Kidney capillary endothelial cell (primary cell): ENCODE results near the gene ADCY5.

ENCODE experiments used
- DNase-seq: peaks from one replicate; pipeline ENCODE4 v3.0.0-alpha.2; 2018; ENCODE audit warnings: low spot score

The ADCY5 gene

DNA sequence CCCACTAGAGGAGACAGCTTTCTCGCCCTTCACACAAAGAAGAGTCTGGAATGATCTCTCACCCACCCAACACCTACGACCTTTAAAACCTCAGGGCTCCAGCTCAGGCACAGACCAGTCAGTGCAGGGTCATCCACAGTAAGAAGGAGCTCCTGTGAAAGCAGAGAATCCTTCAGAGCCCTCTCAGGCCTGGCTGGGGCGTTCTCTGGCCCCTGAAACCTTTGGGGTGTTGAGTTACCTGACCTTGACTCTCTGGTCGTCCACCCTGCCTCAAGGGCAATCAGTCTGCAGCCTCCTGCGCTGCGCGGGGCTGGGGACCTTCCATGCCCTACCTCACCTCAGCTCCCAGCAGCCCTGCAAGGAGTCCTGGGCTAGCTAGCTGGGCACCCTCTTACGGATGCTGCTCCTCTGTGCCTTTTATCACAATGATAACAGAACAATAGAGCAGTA is 106.2 kb downstream of the ADCY5 start:
- no peak for DNase-seq

GRCh38 chr3:123341871-123342630 is 106.8 kb downstream of the ADCY5 start:
- DNase-seq = no peak

DNA sequence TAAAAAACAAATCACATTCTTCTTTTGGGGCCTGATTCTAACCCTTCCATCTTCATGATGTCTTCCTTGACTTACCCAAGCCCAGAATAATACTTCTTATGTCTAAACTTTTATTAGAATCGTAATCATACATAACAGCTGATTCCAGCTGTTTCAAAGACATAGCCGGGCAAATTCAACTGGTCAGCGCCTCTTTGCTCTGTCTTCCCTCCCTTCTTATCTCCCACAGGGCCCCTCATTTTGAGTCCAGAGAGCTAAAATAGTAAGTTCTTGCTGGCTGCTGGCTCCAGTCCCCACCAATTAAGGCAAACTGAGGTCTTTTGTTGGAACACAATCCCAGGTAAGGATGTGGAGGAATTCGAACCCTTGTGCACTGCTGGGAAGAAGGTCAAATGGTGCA is 108.6 kb downstream of the ADCY5 start:
- DNase-seq = no peak

DNA sequence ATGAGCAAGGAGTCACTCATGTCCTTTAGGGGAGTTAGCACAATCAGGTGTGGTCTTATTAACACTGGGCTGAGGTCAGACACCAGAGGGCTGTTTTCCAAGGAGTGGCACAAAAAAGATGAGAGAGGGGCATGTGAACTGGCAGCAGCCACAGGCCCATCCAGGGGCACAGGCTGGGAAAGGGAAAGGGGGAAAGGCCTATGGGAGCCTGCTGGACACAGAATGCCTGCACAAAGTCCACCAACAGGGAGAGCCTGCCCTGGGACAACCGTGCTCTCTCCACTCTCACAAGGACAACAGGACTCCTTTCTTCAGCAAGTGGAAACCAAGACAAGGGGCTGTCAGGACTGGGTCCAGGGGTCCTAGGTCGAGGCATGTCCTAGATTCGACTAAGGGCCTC is 109.6 kb downstream of the ADCY5 start:
- DNase-seq = no peak

DNA sequence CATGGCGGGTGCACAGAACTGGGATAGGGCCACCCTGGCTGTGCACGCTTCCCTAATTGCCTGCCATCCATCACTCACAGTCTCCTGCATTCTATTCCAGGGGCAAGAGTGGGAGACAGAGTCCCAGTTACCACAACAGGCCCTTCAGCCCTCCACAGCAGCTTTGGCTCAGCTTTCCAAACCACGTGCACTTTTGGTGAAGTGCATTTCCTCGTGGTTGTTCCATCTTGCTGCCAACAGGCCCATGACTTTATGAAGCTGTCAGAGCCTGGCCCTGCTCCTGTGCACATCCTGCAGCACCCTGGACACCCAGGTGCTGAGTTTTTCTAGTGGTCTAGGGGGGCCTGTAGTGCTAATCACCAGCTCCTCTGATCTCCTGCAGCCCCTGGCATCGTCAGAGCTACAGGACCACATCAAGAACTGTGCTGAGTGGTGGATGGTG is 110.2 kb downstream of the ADCY5 start:
- no peak for DNase-seq

DNA sequence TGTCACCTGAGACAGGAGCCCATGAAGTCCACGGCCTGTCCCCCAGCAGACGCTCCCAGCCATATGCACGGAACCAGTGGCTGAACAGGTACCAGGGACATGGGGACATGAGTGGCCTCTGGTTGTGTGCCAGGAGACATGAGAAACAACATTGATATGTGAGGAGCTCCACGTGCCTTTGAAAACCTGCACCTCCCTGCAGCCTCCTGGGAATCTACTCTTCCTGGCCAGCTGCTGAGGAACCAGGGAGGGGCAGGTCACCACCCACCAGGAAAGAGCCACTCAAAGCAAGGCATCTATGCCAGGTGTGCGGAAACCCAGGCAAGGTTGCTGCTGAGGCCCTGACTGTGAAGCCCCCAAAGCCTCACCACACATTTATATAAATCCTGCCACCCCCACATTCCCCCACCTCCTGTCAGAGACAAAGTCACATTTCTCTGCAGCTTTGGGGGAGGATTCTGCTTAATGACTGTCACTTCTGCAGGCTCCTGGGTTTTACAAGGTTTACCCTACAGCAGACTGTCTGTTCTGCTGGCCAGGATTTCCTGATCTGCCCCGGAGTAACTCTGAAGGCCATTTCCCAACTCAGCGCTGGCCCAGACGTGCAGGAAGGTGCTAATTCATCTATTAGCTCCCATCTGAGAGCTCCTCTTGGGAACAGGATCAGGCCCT is 110.8 kb downstream of the ADCY5 start:
- no peak for DNase-seq

DNA sequence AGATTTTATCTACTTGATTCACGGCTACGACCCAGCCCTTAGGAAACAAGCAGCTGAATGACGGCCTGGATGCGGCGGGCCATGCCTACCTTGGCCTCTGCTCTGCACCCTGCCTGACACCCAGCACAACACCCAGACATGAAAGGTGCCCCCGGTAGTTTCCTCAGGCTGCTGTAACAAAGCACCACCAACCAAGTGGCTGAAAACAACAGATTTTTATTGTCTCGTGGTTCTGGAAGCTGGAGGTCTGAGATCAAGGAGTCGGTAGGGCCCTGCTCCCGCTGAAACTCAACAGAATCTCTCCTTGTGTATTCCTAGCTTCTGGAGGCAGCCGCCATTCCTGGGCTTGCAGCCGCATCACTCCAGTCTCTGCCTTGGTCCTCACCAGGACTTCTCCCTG is 111.7 kb downstream of the ADCY5 start:
- DNase-seq = no peak

GRCh38 chr3:123336441-123336851 is 112.4 kb downstream of the ADCY5 start:
- DNase-seq = no peak

GRCh38 chr3:123336001-123336400 is 112.9 kb downstream of the ADCY5 start:
- DNase-seq = no peak

DNA sequence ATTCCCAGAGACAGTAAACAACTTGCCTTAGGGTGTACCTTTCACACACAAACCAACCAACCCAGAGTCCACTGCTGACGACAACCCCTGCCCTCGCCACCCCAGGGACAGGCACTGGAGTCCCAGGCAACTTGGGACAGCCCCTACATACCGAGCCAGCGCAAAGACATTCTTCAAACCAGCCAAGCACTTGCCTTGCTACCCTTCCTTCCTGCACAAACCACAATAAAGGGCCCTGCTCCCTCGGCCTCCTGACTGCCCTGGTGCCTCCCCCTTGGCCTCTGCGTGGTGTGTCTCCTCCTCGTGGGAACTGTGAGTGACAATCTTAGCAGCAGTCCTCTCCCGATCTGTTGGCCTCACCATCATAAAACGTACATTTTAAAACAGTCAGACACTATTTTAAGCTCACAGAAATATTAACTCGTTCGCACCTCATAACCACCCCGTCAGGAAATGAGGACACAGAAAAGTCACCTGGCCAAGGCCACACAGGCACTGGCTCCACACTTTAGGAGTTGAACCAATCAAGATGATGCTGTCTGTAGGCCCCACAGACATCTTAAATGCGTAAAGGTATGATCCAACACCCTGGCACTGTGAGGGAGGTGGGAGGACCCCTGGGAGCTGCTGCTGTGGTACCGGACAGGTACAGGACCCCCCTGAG is 113.8 kb downstream of the ADCY5 start:
- no peak for DNase-seq

- no peak for DNase-seq
These were observed 114.8 kb downstream of the ADCY5 start for GRCh38 chr3:123334056-123334455.

DNA sequence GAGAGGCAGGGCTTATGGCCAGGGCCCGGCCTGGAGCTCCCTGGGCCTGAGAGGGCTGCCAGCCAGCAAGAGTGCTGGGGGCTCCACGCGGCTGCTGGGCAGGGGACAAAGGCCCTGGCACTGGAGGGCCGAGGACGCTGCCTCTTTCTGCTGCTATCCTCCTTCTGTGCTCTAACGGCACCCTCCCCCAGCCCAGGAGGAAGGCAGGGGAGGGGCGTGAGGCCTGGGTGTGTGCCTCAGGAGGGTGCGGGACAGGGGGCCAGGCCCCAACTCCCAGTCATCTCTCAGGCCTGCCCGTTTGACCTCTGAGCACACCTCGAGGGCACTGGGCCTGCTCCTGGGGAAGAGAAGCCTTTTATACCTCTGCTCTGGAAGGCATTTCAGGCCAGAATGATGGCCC is 115.5 kb downstream of the ADCY5 start:
- DNase-seq = no peak

DNA sequence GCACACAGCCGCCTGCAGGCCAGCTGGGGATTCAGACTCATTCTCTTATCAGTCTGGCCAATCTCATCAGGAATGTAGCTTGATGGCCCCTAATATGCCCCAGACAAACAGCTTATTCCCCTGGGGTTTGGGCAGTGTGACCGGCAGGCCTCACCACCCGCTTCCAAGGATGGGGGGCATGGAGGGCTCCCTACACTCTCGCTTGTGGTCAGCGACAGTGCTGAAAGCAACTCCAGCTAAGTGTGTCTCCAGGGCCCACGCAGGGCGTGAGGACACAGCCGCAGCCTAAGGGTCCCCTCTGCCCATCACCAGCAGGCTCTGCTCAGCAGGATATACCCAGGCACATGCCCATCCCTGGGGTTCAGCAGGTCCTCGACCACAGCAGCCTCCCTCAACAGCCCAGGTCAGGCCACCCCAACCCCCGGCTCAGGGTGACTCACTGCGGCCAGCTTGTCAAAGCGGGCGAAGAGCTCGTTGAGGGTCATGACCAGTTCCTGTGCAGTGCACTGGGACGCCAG is 116.7 kb downstream of the ADCY5 start:
- no peak for DNase-seq

DNA sequence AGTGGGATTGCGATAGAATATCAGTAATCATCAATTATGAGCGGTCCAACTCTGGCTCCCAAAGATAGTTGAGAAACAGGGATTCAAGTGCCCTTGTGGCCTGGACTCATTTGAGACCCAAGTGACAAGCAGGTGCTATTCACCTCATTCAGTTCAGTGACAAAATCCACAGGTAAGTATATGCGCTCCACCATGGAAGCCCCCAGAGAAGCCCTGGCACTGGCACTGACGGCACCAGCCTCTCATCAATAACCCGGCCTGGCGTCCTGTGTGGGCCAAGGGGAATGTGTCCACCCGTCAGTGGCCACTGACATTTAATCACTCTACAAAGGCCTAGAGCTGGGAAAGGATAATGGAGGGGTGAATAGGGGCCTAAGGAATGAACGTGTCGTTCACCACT is 117.2 kb downstream of the ADCY5 start:
- no peak for DNase-seq

DNA sequence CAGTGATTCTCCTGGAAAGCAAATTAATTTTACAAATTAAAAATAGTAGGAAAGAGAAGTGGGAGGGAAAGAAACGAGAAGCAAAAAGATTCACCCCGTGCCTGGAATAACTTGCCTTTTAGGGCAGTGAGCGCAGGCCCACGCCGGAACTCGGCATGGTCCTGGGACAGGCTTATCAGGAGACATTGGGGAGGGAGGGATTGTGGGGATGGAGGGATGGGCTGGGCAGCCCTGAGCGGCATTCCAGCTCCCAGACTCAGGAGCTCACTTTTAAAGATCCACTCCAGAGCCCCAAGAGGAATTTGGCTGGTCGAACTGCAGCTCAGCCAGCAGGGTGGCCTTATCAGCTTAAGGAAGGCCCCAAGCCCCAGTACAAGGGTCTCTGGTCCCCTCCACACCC is 117.9 kb downstream of the ADCY5 start:
- no peak for DNase-seq

GRCh38 chr3:123330441-123330991 is 118.4 kb downstream of the ADCY5 start:
- DNase-seq = no peak

DNA sequence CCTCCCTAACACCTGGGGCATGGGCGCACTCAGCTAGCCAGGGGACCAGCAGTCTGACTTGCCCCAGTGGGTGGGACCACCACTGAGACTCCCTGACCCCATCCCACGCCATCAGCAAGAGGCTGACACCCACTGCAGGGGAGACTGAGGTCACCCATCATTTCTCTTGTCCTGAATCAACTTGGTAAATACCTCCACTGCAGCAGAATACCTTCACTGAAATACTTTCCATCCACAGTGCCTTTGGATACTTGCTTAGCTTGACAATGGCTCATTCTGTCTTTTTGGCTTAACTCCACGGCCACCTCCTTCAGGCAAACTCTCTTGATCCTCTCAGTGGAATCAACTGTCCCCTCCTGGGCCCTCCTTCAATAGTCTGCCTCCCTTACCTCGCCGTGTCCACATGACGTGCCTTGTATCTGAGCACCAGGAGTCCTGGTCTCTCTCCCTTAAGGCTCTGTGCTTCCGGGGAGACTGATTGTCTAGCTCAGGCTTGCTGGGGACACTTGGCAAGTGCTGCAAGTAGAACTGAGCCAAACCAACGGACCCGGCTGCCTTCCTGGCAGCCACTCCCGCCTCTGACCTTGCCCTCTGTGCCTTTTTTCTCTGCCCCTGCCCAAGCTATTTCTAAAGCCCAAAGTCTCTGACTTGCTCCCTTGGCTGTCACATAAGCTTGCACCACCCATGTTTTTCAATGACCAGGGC is 119.1 kb downstream of the ADCY5 start:
- DNase-seq = no peak

DNA sequence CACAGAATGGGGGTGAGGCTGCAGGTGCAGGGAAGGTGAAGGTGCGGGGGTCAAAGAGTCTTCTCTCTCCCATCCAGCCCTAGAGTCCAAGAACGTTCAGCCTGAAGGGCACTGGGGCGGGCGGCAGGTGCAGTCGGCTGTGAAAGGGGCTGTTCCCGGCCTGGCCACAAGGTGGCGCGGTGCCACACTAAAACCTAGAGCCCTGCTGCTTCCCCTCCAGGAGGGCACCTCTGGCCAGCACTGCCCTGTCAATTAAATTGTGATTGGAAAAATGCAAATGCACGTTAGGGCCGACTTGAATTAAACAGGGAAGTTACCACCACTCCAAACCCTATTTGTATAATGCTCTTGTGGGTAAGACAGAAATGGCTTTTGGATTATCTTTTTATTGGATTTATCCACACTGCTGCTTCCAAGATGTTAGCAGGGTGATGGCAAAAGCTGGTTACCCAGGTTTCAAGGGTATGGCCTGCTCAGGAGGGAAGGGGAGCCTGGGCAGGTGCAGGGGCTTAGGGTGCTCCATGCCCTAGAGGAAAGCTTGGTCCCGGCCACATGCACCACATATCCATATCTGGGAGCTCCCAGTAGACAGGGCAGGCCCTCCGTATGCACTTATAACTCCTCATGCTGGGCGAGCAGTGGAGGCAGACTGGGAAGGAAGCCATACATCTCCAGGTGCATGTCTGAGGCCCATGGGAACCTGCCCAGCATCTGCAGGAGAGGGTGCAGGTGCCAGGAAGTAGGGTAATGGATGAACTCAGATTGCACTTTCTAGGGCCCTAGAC is 119.8 kb downstream of the ADCY5 start:
- DNase-seq = peak; percentile 72

- no peak for DNase-seq
These were observed 120.7 kb downstream of the ADCY5 start for GRCh38 chr3:123327956-123328850.

GRCh38 chr3:123327480-123327879 is 121.4 kb downstream of the ADCY5 start:
- no peak for DNase-seq
